Measurements from ENCODE around the gene GLOD4.

GLOD4 gene

DNA sequence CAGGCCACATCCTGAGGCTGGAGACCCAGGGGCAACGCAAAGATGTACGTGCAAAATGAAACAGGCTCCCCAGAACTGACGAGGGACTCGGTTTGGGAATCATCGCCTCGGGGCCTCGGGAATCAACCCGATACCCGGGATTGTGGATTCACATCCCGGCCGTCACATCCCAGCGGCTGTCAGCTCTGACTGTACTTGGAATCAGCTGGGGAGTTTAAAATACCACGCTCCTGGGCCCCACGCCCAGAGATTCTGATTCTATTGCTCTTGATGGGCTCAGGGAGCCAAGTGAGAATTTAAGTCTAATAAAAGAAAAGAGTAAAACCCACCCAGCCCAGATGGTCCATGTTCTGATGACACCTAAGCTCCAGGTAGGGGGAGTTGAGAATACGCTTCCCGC lies 42.3 kb upstream of the GLOD4 start:
- in situ Hi-C loops (cut with MboI; ENCODE audit: low pct_unique_long_range_greater_than_20kb, low sequenced_read_pairs, unreplicated experiment) = no loop called here
- TF ChIP-seq, protein P1, sequence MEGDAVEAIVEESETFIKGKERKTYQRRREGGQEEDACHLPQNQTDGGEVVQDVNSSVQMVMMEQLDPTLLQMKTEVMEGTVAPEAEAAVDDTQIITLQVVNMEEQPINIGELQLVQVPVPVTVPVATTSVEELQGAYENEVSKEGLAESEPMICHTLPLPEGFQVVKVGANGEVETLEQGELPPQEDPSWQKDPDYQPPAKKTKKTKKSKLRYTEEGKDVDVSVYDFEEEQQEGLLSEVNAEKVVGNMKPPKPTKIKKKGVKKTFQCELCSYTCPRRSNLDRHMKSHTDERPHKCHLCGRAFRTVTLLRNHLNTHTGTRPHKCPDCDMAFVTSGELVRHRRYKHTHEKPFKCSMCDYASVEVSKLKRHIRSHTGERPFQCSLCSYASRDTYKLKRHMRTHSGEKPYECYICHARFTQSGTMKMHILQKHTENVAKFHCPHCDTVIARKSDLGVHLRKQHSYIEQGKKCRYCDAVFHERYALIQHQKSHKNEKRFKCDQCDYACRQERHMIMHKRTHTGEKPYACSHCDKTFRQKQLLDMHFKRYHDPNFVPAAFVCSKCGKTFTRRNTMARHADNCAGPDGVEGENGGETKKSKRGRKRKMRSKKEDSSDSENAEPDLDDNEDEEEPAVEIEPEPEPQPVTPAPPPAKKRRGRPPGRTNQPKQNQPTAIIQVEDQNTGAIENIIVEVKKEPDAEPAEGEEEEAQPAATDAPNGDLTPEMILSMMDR (IDR thresholded peaks at IDR 0.05; ENCODE audit: extremely low read depth, insufficient read depth, missing control alignments) = no peak
- DNase-seq (ENCODE audit: low spot score) = no peak

DNA sequence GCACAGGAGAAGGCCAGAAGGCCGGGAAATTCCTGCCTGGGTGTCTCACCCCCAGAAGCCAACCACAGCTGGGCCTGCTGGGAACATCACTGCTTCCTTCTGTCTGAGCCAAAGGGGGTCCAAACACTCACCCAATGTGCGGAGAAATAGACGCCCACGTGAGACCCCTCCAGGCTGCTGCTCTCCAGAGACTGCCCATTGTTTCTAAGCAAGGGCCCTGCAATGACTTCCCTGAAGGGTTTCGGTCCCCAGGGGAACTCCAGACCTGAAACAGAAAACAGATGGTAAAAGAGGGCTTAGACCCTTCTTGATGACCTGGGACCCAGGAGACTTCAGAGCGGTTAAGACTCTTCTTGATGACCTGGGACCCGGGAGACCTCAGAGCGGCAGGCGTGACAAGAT lies 41.4 kb upstream of the GLOD4 start:
- in situ Hi-C loops (cut with MboI; ENCODE audit: low pct_unique_long_range_greater_than_20kb, low sequenced_read_pairs, unreplicated experiment) = no loop called here
- DNase-seq (ENCODE audit: low spot score) = peak; percentile 74
- TF ChIP-seq, protein P1 (IDR thresholded peaks at IDR 0.05; ENCODE audit: extremely low read depth, insufficient read depth, missing control alignments) = no peak

DNA sequence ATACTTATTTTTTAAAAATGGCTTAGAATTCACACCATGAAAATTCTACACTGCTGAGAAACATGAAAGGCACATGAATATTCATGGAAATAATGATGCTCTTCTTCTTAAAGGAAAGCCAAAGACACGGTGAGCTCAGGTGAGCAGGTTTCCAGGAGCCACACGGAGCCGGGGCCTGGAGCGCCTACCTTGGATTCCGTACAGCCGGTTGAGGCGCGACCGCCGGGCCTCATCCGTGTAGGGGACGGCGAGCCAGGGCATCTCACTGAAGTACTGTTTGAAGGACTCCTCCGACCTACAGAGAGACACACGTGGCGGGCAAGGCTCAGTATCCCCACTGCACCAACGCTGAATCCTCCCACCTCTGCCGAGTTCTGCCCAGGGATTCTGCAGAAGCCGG lies 37.2 kb upstream of the GLOD4 start:
- in situ Hi-C loops (cut with MboI; ENCODE audit: low pct_unique_long_range_greater_than_20kb, low sequenced_read_pairs, unreplicated experiment) = no loop called here
- DNase-seq (ENCODE audit: low spot score) = no peak
- TF ChIP-seq, protein P1 (IDR thresholded peaks at IDR 0.05; ENCODE audit: extremely low read depth, insufficient read depth, missing control alignments) = no peak

DNA sequence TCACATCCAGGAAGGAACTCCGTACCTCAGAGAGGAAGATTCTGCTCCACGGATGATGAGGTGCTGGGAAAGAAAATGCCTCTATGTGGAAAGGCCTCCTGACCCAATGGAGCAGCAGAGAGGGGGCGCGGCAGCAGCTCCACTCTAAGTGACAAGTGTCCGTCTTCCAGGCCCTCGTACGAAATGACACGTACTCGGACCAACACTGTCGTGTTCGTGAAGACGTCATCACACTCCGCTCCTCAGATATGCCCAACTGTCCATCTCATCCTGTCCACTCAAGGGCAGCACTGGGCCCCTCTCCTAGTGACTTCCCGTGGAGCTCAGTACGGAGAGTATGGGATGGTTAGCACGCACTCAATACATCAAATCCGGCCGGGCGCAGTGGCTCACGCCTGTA lies 32.3 kb upstream of the GLOD4 start:
- no peak for DNase-seq (ENCODE audit: low spot score)
- in situ Hi-C loops (cut with MboI; ENCODE audit: low pct_unique_long_range_greater_than_20kb, low sequenced_read_pairs, unreplicated experiment) = no loop called here
- TF ChIP-seq, protein P1 (IDR thresholded peaks at IDR 0.05; ENCODE audit: extremely low read depth, insufficient read depth, missing control alignments) = no peak

DNA sequence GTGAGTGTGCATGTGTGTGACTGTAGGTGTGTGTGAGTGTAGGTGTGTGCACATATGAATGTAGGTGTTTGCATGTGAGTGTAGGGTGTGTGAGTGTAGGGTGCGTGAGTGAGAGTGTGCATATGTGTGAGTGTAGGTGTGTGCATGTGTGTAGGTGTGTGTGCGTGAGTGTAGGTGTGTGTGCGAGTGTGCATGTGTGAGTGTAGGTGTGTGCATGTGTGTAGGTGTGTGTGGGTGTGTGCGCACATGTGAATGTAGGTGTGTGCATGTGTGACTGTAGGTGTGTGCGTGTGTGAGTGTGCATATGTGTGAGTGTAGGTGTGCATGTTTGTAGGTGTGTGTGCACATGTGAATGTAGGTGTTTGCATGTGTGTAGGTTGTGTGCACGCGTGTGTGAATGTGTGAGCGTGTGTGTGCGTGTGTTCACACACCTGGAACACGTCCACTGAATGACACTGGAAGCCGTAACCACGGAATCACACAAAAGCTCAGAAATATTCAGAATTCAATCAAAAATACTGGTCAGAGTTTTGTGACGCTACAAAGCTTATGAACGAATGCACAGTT lies 30.6 kb upstream of the GLOD4 start:
- TF ChIP-seq, protein P1 (IDR thresholded peaks at IDR 0.05; ENCODE audit: extremely low read depth, insufficient read depth, missing control alignments) = no peak
- in situ Hi-C loops (cut with MboI; ENCODE audit: low pct_unique_long_range_greater_than_20kb, low sequenced_read_pairs, unreplicated experiment) = no loop called here
- DNase-seq (ENCODE audit: low spot score) = no peak

DNA sequence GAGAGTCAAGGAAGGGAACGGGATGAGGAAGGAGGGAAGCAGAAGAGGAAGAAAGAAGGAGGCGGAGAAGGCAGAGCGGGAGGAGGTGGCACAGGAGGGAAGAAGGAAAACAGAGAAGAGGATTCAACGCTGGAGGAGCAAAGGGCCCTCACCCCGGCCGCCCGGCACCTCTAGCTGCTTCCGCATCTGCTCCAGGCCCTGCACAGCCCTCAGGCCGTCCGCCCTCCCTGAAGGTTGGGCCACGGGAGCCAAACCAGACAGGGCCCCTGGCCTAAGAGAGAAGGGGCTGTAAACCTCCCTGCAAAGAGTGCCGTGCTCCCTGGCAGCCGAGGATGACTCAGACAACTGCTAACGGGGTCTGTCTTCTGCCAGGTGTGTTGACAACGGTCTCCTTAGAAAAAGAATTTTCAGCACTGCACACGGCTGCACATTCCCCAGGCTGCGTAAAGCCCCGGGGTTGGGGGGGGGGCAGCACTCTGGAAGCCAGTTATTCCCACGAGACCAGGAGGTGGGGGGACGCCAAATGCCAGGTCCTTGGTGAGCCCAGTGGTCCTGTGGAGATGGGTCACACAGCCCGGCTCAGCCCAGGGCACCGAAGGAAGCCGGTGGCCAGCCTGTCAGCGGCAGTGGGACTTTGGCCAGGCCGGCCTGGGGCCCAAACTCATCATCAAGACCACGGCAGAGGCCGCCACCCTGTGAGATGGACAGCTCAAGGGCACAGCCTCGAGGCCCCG lies 29.1 kb upstream of the GLOD4 start:
- TF ChIP-seq, protein P1 (IDR thresholded peaks at IDR 0.05; ENCODE audit: extremely low read depth, insufficient read depth, missing control alignments) = no peak
- in situ Hi-C loops (cut with MboI; ENCODE audit: low pct_unique_long_range_greater_than_20kb, low sequenced_read_pairs, unreplicated experiment) = no loop called here
- DNase-seq (ENCODE audit: low spot score) = no peak

All from GM13977 (cell line).